Esophagus squamous epithelium (tissue), 5 donors: ENCODE data around the gene DLG5. TPM values are rescaled to one million over a fixed set of nuclear protein-coding genes. Genes with fewer than 3 reads are reported as not detected.
A peak's percentile ranks its signal among the peaks of the same experiment; 100 is the strongest.

Source experiments
- DNase-seq: peaks from one replicate; lab custom pipeline; 2025; lab: John Stamatoyannopoulos, UW
- H3K27ac ChIP-seq, 4 donors: fragments of 200-600 bp; sonication (generic); one replicate each; pipeline ENCODE4 v1.5.1; 2016 to 2019; ENCODE audit warnings: mild to moderate bottlenecking in 1 of 4
- H3K27me3 ChIP-seq, 4 donors: fragments of 200-600 bp; sonication (generic); 1 replicate in 3 of 4; 2 replicates in 1 of 4; pipeline versions ENCODE4 v1.5.1 to v1.6.0; 2017 to 2021; ENCODE audit warnings: antibody characterized with exemption in 1 of 4
- H3K36me3 ChIP-seq, 3 donors: fragments of 200-600 bp; sonication (generic); one replicate each; pipeline ENCODE4 v1.5.1; 2016 to 2019
- H3K4me1 ChIP-seq, 3 donors: fragments of 200-600 bp; sonication (generic); one replicate each; pipeline ENCODE4 v1.5.1; 2017 to 2019
- H3K4me3 ChIP-seq, 4 donors: fragments of 200-600 bp; sonication (generic); 1 replicate in 3 of 4; 2 replicates in 1 of 4; pipeline ENCODE4 v1.5.1; 2016 to 2019; ENCODE audit warnings: mild to moderate bottlenecking in 2 of 4, moderate library complexity in 1 of 4
- H3K9me3 ChIP-seq, 3 donors: fragments of 200-600 bp; sonication (generic); one replicate each; pipeline ENCODE4 v1.5.1; 2016 to 2019
- POLR2A ChIP-seq, 4 donors: fragments of 450-650 bp; IDR thresholded peaks; one replicate each; pipeline ENCODE4 v1.6.1; 2017; ENCODE audit warnings: antibody characterized with exemption in 4 of 4, mild to moderate bottlenecking in 4 of 4, moderate library complexity in 3 of 4
- WGBS, 2 donors: methylation state at CpG; one replicate each; pipeline ENCODE4 v1.1.5; 2018; 5-methylcytosine and 5-hydroxymethylcytosine counted together
- intact Hi-C: fragments of 100-400 bp; cut with DNase I; formaldehyde crosslinking; loops from one replicate; pipeline ENCODE4 v1.15.0; 2022
- total RNA-seq, 4 donors: library from RNA; depleted of rRNA; stranded (reverse); fragments of >200 nt; gene quantifications; one replicate each; pipeline ENCODE4 v1.1.0, GENCODE V29; 2016
- TF ChIP-seq, protein P1 (sequence below), 6 experiments: fragments of 450-650 bp in 4 of 6; fragments of 200-600 bp in 2 of 6; sonication (generic) in 2 of 6; IDR thresholded peaks; one replicate each; pipeline ENCODE4 v1.5.1; 2016 to 2019; ENCODE audit warnings: antibody characterized with exemption in 6 of 6, mild to moderate bottlenecking in 4 of 6, moderate library complexity in 4 of 6
- donor health status: DM: yes; HTN: yes; CAD: no.

The DLG5 gene
- total RNA-seq, 4 donors from 2014 or later, result 34.1 to 50.9 (median 41.3) TPM

DNA sequence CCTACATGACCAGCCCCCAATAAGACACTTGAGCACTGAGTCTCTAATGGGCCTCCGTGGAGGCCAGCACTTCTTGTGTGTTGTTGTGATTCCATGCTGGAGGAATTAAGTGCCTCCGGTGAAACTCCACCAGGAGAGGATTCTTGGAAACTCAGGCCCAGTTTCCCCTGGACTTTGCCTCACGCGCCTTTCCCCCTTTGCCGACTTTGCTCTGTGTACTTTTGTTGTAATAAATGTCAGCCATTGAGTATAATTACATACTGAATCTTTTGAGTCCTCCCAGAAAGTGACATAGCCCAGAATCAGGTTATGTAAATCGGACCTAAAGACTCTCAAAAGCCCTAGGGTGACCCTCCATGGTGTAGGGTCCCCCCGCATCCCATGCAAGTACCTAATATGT lies 82.4 kb downstream of the DLG5 start:
- peak overlapping the region in 2 of 4 donors; percentile 71 to 77 for H3K27ac ChIP-seq
- no peak for DNase-seq
- peaks cover 10 to 68% (median 26%) of the 10 kb centered on the region in 3 donors for H3K36me3 ChIP-seq
- H3K4me1 ChIP-seq, result peaks cover 9 to 37% (median 18%) of the 10 kb centered on the region in 3 donors
- TF ChIP-seq, protein P1, sequence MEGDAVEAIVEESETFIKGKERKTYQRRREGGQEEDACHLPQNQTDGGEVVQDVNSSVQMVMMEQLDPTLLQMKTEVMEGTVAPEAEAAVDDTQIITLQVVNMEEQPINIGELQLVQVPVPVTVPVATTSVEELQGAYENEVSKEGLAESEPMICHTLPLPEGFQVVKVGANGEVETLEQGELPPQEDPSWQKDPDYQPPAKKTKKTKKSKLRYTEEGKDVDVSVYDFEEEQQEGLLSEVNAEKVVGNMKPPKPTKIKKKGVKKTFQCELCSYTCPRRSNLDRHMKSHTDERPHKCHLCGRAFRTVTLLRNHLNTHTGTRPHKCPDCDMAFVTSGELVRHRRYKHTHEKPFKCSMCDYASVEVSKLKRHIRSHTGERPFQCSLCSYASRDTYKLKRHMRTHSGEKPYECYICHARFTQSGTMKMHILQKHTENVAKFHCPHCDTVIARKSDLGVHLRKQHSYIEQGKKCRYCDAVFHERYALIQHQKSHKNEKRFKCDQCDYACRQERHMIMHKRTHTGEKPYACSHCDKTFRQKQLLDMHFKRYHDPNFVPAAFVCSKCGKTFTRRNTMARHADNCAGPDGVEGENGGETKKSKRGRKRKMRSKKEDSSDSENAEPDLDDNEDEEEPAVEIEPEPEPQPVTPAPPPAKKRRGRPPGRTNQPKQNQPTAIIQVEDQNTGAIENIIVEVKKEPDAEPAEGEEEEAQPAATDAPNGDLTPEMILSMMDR (IDR thresholded peaks at IDR 0.05), result no peak
- no peak for TF ChIP-seq POLR2A (IDR thresholded peaks at IDR 0.05)
- H3K4me3 ChIP-seq, result no peak overlapping the region
- H3K27me3 ChIP-seq, result no peaks in the 10 kb centered on the region
- H3K9me3 ChIP-seq, result no peaks in the 10 kb centered on the region
- WGBS, 2 donors, result 88 to 95% methylated on average over 7 of the region's 7 CpGs
- intact Hi-C loops, result loop anchor here (10.0 kb wide), 1 partner anchor 131 kb away; no protein-coding TSS in a partner anchor

DNA sequence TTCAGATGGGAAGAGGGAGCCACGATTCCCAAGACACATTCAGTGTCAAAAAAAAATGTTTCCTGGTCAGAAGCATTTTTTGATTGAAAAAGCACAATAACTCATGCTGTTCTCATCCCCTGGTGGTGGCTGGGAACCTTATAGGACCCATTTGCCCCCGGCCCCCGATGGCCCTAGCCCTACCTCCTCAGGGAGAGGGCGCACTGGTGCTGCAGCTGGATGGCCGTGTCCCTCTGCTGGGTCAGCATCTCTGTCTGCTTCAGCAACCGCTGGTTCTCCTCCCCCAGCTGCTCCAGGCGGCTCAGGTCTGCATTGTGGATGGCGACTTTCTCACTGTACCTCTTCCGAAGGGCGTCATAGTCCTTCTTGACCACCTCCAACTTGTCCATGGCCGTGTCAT lies 83.3 kb downstream of the DLG5 start:
- WGBS, 2 donors, result 91 to 92% methylated on average over 9 to 11 of the region's 11 CpGs
- Histone ChIP-seq H3K4me1 (peaks cover 9 to 34% (median 18%) of the 10 kb centered on the region in 3 donors), H3K4me3 (no peak overlapping the region), H3K9me3 (no peaks in the 10 kb centered on the region), H3K27ac (no peak overlapping the region), H3K36me3 (peaks cover 10 to 70% (median 31%) of the 10 kb centered on the region in 3 donors), H3K27me3 (no peaks in the 10 kb centered on the region)
- TF ChIP-seq POLR2A (IDR thresholded peaks at IDR 0.05), result no peak
- TF ChIP-seq, protein P1 (IDR thresholded peaks at IDR 0.05), result no peak
- intact Hi-C loops, result loop anchor here (10.0 kb wide), 1 partner anchor 132 kb away; no protein-coding TSS in a partner anchor
- DNase-seq, result no peak

DNA sequence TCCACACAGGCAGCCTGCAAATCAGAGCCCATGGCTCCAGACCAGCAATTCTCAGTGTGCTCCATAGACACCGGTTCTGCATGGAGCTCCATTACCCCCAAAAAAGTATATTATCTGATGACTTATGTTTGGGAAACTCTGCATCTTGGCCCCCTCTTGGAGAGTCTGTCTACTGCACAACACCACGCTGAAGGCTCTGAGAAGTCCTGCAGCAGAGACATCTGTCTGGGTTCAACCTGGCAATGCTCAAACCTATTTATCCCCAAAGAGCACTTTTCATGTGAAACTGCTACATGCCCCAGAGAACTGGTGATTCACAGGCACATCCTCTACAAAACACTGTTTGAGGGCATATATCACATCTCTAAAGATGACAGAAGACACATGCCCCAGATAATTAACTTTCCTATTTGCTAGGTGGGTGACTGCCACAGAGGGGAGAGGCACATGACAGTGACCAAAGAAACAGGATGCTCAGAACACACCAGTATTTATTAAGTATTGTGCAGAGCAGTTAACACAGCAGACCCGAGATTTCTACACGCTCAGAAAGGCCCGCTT lies 83.8 kb downstream of the DLG5 start:
- TF ChIP-seq POLR2A (IDR thresholded peaks at IDR 0.05), result no peak
- TF ChIP-seq, protein P1 (IDR thresholded peaks at IDR 0.05), result no peak
- H3K27me3 ChIP-seq, result no peaks in the 10 kb centered on the region
- intact Hi-C loops, result loop anchor here (10.0 kb wide), 1 partner anchor 132 kb away; no protein-coding TSS in a partner anchor
- peaks cover 10 to 70% (median 31%) of the 10 kb centered on the region in 3 donors for H3K36me3 ChIP-seq
- H3K4me3 ChIP-seq, result no peak overlapping the region
- H3K9me3 ChIP-seq, result no peaks in the 10 kb centered on the region
- H3K27ac ChIP-seq, result no peak overlapping the region
- 88 to 98% methylated on average over 5 of the region's 5 CpGs for WGBS, 2 donors
- no peak for DNase-seq
- peaks cover 9 to 38% (median 19%) of the 10 kb centered on the region in 3 donors for H3K4me1 ChIP-seq

DNA sequence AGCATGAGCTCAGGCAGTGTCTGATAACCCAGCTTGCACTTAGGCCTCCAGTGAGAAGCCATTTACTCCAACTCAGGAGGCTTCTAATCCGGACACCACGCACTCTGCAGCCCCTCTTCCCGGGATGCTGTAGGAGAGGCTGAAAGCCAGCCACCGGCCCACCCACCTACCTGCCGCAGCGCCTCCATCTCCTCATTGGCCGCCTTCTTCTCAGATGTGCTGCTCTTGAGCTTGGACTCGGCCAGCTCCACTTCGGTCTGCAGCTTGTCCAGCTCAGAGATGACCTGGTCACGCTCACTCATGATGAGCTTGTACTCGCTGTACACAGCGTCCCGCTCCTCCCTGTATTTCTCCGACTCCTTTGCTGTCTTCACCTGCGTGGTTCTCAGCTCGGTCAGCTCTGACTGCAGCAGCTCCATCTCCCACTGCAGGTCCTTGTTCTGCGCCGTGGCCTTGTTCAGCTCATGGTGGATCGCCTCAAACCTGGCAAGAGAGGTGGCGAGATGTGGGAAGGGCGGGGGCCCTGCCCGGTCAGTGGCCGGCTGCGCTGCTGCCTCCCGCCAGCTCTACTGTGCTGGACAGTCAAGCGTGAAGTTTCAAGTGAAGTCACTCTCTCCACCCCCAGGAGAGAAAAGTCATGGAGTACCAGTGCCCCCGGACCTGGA lies 84.7 kb downstream of the DLG5 start:
- Histone ChIP-seq H3K4me3 (no peak overlapping the region), H3K36me3 (peaks cover 10 to 75% (median 31%) of the 10 kb centered on the region in 3 donors), H3K27me3 (no peaks in the 10 kb centered on the region), H3K27ac (no peak overlapping the region), H3K9me3 (no peaks in the 10 kb centered on the region), H3K4me1 (peaks cover 5 to 36% (median 20%) of the 10 kb centered on the region in 3 donors)
- intact Hi-C loops, result loop anchor here (10.0 kb wide), 1 partner anchor 133 kb away; no protein-coding TSS in a partner anchor
- DNase-seq, result no peak
- 85 to 100% methylated on average over 18 to 19 of the region's 27 CpGs for WGBS, 2 donors
- no peak for TF ChIP-seq POLR2A (IDR thresholded peaks at IDR 0.05)
- TF ChIP-seq, protein P1 (IDR thresholded peaks at IDR 0.05), result no peak

DNA sequence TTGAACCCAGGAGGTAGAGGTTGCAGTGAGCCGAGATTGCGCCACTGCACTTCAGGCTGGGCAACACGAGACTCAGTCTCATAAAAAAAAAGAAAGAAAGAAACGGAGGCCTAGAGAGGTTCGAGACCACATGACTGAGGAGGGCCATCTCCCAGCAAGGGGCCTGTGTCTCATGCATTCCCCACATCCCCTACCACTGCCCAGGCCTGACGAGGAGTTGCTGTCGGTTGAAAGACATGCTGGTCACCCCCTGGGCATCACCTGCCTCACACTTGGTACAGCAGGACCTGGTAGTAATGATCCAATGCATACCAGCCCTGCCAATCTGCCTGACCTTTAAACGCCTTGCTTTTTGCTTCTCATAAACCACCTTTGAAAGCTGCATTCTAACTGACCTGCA lies 85.9 kb downstream of the DLG5 start:
- Histone ChIP-seq H3K9me3 (no peaks in the 10 kb centered on the region), H3K27me3 (no peaks in the 10 kb centered on the region), H3K27ac (no peak overlapping the region), H3K36me3 (peaks cover 13 to 80% (median 31%) of the 10 kb centered on the region in 3 donors), H3K4me3 (no peak overlapping the region), H3K4me1 (peaks cover 0 to 32% (median 10%) of the 10 kb centered on the region in 3 donors)
- TF ChIP-seq, protein P1 (IDR thresholded peaks at IDR 0.05), result no peak
- no peak for TF ChIP-seq POLR2A (IDR thresholded peaks at IDR 0.05)
- intact Hi-C loops, result loop anchor here (10.0 kb wide), 1 partner anchor 134 kb away; no protein-coding TSS in a partner anchor
- no peak for DNase-seq
- 88 to 93% methylated on average over 8 of the region's 8 CpGs for WGBS, 2 donors
